ENCODE measurements around the gene SCFD2.
"Not testable (repeated sequence)": the region's sequence is repeated elsewhere in the genome, so short reads cannot be mapped to it uniquely, and the experiment has no call there.

SCFD2 gene

GRCh38 chr4:53340145-53340544 lies 25.7 kb downstream of the SCFD2 start:
- not testable (repeated sequence) for DNase-seq (ENCODE audit: low read depth)

GRCh38 chr4:53334916-53335315 lies 30.9 kb downstream of the SCFD2 start:
- not testable (repeated sequence) for DNase-seq (ENCODE audit: low read depth)

- no peak for DNase-seq (ENCODE audit: low read depth)
Observed at GRCh38 chr4:53326535-53326934, 39.3 kb downstream of the SCFD2 start.

GRCh38 chr4:53322696-53323095 lies 43.2 kb downstream of the SCFD2 start:
- DNase-seq (ENCODE audit: low read depth), result no peak

- DNase-seq (ENCODE audit: low read depth), result no peak
Observed at GRCh38 chr4:53321984-53322289, 43.9 kb downstream of the SCFD2 start.

- no peak for DNase-seq (ENCODE audit: low read depth)
Observed at GRCh38 chr4:53321151-53321983, 44.5 kb downstream of the SCFD2 start.

- no peak for DNase-seq (ENCODE audit: low read depth)
Observed at GRCh38 chr4:53315300-53315699, 50.6 kb downstream of the SCFD2 start.

GRCh38 chr4:53314252-53314651 lies 51.6 kb downstream of the SCFD2 start:
- DNase-seq (ENCODE audit: low read depth), result no peak

- DNase-seq (ENCODE audit: low read depth), result no peak
Observed at GRCh38 chr4:53313510-53313909, 52.4 kb downstream of the SCFD2 start.

GRCh38 chr4:53309321-53310040 lies 56.4 kb downstream of the SCFD2 start:
- DNase-seq (ENCODE audit: low read depth), result no peak

GRCh38 chr4:53307819-53308780 lies 57.8 kb downstream of the SCFD2 start:
- DNase-seq (ENCODE audit: low read depth), result no peak

GRCh38 chr4:53307210-53307609 lies 58.7 kb downstream of the SCFD2 start:
- no peak for DNase-seq (ENCODE audit: low read depth)

GRCh38 chr4:53306729-53307128 lies 59.1 kb downstream of the SCFD2 start:
- no peak for DNase-seq (ENCODE audit: low read depth)

GRCh38 chr4:53292209-53292608 lies 73.7 kb downstream of the SCFD2 start:
- DNase-seq (ENCODE audit: low read depth), result not testable (repeated sequence)

GRCh38 chr4:53281438-53281837 lies 84.4 kb downstream of the SCFD2 start:
- no peak for DNase-seq (ENCODE audit: low read depth)

GRCh38 chr4:53280846-53281245 lies 85.0 kb downstream of the SCFD2 start:
- no peak for DNase-seq (ENCODE audit: low read depth)

- DNase-seq (ENCODE audit: low read depth), result no peak
Observed at GRCh38 chr4:53274609-53275268, 91.1 kb downstream of the SCFD2 start.

GRCh38 chr4:53273726-53274125 lies 92.1 kb downstream of the SCFD2 start:
- DNase-seq (ENCODE audit: low read depth), result no peak

GRCh38 chr4:53267026-53267425 lies 98.8 kb downstream of the SCFD2 start:
- no peak for DNase-seq (ENCODE audit: low read depth)

- not testable (repeated sequence) for DNase-seq (ENCODE audit: low read depth)
Observed at GRCh38 chr4:53255986-53256385, 109.9 kb downstream of the SCFD2 start.

GRCh38 chr4:53240573-53240972 lies 125.3 kb downstream of the SCFD2 start:
- DNase-seq (ENCODE audit: low read depth), result no peak

- DNase-seq (ENCODE audit: low read depth), result not testable (repeated sequence)
Observed at GRCh38 chr4:53238352-53238751, 127.5 kb downstream of the SCFD2 start.
